Spleen (tissue), 11 donors: ENCODE data around the gene BCO1. TPM values are rescaled to one million over a fixed set of nuclear protein-coding genes. Genes with fewer than 3 reads are reported as not detected.

Experiments used
- DNase-seq: peaks from one replicate; pipeline ENCODE4 v3.0.0-alpha.2; 2020
- H3K27ac ChIP-seq, 8 donors: fragments of 200-600 bp; sonication (generic) in 7 of 8; 1 replicate in 4 of 8; 2 replicates in 4 of 8; pipeline versions ENCODE4 v1.5.0 to v1.8.0; 2016 to 2021; ENCODE audit warnings: inconsistent platforms in 4 of 8, mild to moderate bottlenecking in 4 of 8, moderate library complexity in 1 of 8
- H3K27me3 ChIP-seq, 7 donors: fragments of 200-600 bp; sonication (generic) in 6 of 7; replicated peaks in 1 of 7; 1 replicate in 4 of 7; 2 replicates in 3 of 7; pipeline versions ENCODE4 v1.5.0 to v1.8.0; 2016 to 2021; ENCODE audit warnings: inconsistent platforms in 3 of 7, mild to moderate bottlenecking in 1 of 7
- H3K36me3 ChIP-seq, 6 donors: fragments of 200-600 bp; sonication (generic) in 5 of 6; 1 replicate in 4 of 6; 2 replicates in 2 of 6; pipeline versions ENCODE4 v1.5.0 to v1.8.0; 2016 to 2021; ENCODE audit warnings: inconsistent platforms in 2 of 6
- H3K4me1 ChIP-seq, 6 donors: fragments of 200-600 bp; sonication (generic) in 5 of 6; 1 replicate in 3 of 6; 2 replicates in 3 of 6; pipeline versions ENCODE4 v1.5.0 to v1.8.0; 2016 to 2021; ENCODE audit warnings: inconsistent platforms in 3 of 6
- H3K4me3 ChIP-seq, 8 donors: fragments of 200-600 bp; sonication (generic) in 7 of 8; 1 replicate in 4 of 8; 2 replicates in 4 of 8; pipeline versions ENCODE4 v1.5.0 to v1.8.0; 2016 to 2021; ENCODE audit warnings: inconsistent platforms in 4 of 8, mild to moderate bottlenecking in 4 of 8, moderate library complexity in 2 of 8
- H3K9me3 ChIP-seq, 8 donors: fragments of 200-600 bp; sonication (generic) in 7 of 8; 1 replicate in 4 of 8; 2 replicates in 4 of 8; pipeline versions ENCODE4 v1.5.0 to v1.8.0; 2016 to 2021; ENCODE audit warnings: inconsistent platforms in 4 of 8
- POLR2A ChIP-seq, 3 donors: fragments of 450-650 bp; IDR thresholded peaks; one replicate each; pipeline ENCODE4 v1.5.1; 2017; ENCODE audit warnings: antibody characterized with exemption in 3 of 3, mild to moderate bottlenecking in 1 of 3
- POLR2AphosphoS5 ChIP-seq, 3 donors: sonication (generic); formaldehyde crosslinking; IDR thresholded peaks; one replicate each; pipeline ENCODE4 v1.5.1; 2017; ENCODE audit warnings: antibody characterized with exemption in 3 of 3
- WGBS, 5 donors: extraction: QIAGEN DNeasy Blood & Tissue Kit in 3 of 5; methylation state at CpG; one replicate each; pipeline versions ENCODE4 v1.1.5 to v1.1.7; 2013 to 2018; 5-methylcytosine and 5-hydroxymethylcytosine counted together
- intact Hi-C: fragments of 100-400 bp; cut with DNase I; formaldehyde crosslinking; loops from one replicate; pipeline ENCODE4 v1.15.0; 2023; ENCODE audit warnings: low total_unique reads
- polyA plus RNA-seq, 3 donors: library from polyadenylated mRNA; stranded (reverse); fragments of 200-250 nt; gene quantifications; one replicate each; pipeline ENCODE4 v1.2.1, GENCODE V29; 2013
- total RNA-seq, 7 donors: library from RNA; depleted of rRNA in 3 of 7; stranded (reverse); fragments of >200 nt in 3 of 7; fragmentation: NEBNext Ultra II Directional in 4 of 7; extraction: Animal tissue kit (Norgen Biotek cat#: 25700) in 4 of 7; gene quantifications; one replicate each; pipeline versions ENCODE4 v1.1.0 to v1.2.1, GENCODE V29; 2016 to 2021
- TF ChIP-seq, protein P1 (sequence below), 11 experiments: fragments of 200-600 bp in 7 of 11; fragments of 450-650 bp in 4 of 11; sonication (generic) in 4 of 11; IDR thresholded peaks in 8 of 11; conservative IDR thresholded peaks in 3 of 11; 1 replicate in 7 of 11; 2 replicates in 4 of 11; pipeline versions ENCODE4 v1.4.0 to v1.8.0; 2016 to 2021; ENCODE audit warnings: antibody characterized with exemption in 11 of 11, inconsistent platforms in 4 of 11, mild to moderate bottlenecking in 1 of 11
- donor health status: healthy with polysubstance abuse.
- donor health status: DM: no; HTN: no; CAD: no; lungs with moderate emphysema.
- donor health status: DM: no; HTN: no; CAD: no.
- donor health status: Bipolar disorder and iron deficiency.
- donor health status: healthy.
- donor health status: DM: no; HTN: no; CAD: no.
- donor health status: DM: yes; HTN: yes; CAD: no.

Gene BCO1
- total and polyA plus RNA-seq, 10 donors: not detected

DNA sequence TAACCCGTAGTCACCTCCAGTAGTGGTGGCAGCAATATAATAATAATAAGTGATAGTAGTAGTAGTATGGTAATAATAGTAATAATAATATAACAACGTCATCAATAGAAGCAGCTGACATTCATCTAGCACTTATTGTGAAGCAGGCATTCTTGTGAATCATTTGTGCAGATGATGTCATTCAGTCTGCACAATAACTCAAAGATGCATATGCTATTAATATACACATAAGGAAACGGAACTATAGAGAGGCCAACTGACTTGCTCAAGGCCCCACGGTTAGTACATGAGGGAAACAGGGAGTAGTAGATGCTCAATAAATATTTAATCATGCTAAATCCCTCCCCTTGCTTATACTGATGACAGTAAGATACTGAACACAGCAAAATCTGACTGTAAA lies 40.9 kb downstream of the BCO1 start:
- no peak overlapping the region for H3K4me3 ChIP-seq
- H3K4me1 ChIP-seq: no peaks in the 10 kb centered on the region
- intact Hi-C loops: no loop called here
- no peak for TF ChIP-seq POLR2AphosphoS5 (IDR thresholded peaks at IDR 0.05)
- TF ChIP-seq, protein P1, sequence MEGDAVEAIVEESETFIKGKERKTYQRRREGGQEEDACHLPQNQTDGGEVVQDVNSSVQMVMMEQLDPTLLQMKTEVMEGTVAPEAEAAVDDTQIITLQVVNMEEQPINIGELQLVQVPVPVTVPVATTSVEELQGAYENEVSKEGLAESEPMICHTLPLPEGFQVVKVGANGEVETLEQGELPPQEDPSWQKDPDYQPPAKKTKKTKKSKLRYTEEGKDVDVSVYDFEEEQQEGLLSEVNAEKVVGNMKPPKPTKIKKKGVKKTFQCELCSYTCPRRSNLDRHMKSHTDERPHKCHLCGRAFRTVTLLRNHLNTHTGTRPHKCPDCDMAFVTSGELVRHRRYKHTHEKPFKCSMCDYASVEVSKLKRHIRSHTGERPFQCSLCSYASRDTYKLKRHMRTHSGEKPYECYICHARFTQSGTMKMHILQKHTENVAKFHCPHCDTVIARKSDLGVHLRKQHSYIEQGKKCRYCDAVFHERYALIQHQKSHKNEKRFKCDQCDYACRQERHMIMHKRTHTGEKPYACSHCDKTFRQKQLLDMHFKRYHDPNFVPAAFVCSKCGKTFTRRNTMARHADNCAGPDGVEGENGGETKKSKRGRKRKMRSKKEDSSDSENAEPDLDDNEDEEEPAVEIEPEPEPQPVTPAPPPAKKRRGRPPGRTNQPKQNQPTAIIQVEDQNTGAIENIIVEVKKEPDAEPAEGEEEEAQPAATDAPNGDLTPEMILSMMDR (IDR thresholded peaks at IDR 0.05 in 8 of 11, conservative IDR thresholded peaks at IDR 0.05 in 3 of 11): no peak
- no peak for TF ChIP-seq POLR2A (IDR thresholded peaks at IDR 0.05)
- H3K9me3 ChIP-seq: no peaks in the 10 kb centered on the region
- no peak for DNase-seq
- H3K36me3 ChIP-seq: no peaks in the 10 kb centered on the region
- 57 to 73% (median 61%) methylated on average over 4 of the region's 4 CpGs for WGBS, 5 donors
- no peaks in the 10 kb centered on the region for H3K27me3 ChIP-seq
- no peak overlapping the region for H3K27ac ChIP-seq

- Histone ChIP-seq H3K27ac (no peak overlapping the region), H3K4me3 (no peak overlapping the region), H3K36me3 (no peaks in the 10 kb centered on the region), H3K4me1 (no peaks in the 10 kb centered on the region), H3K27me3 (no peaks in the 10 kb centered on the region), H3K9me3 (no peaks in the 10 kb centered on the region)
- no peak for DNase-seq
- intact Hi-C loops: no loop called here
- 24 to 40% (median 35%) methylated on average over 3 of the region's 3 CpGs for WGBS, 5 donors
- TF ChIP-seq, protein P1 (IDR thresholded peaks at IDR 0.05 in 8 of 11, conservative IDR thresholded peaks at IDR 0.05 in 3 of 11): no peak
- TF ChIP-seq POLR2AphosphoS5 (IDR thresholded peaks at IDR 0.05) (no peak), POLR2A (IDR thresholded peaks at IDR 0.05) (no peak)
Measured at GRCh38 chr16:81280393-81280792, 41.9 kb downstream of the BCO1 start.

GRCh38 chr16:81283044-81283443 lies 44.6 kb downstream of the BCO1 start:
- Histone ChIP-seq H3K4me3 (no peak overlapping the region), H3K27ac (no peak overlapping the region), H3K27me3 (no peaks in the 10 kb centered on the region), H3K4me1 (no peaks in the 10 kb centered on the region), H3K36me3 (no peaks in the 10 kb centered on the region), H3K9me3 (no peaks in the 10 kb centered on the region)
- DNase-seq: no peak
- 92 to 98% (median 96%) methylated on average over 3 of the region's 3 CpGs for whole genome bisulfite sequencing, 5 donors
- intact Hi-C loops: no loop called here
- TF ChIP-seq POLR2A (IDR thresholded peaks at IDR 0.05) (no peak), POLR2AphosphoS5 (IDR thresholded peaks at IDR 0.05) (no peak)
- TF ChIP-seq, protein P1 (IDR thresholded peaks at IDR 0.05 in 8 of 11, conservative IDR thresholded peaks at IDR 0.05 in 3 of 11): no peak

DNA sequence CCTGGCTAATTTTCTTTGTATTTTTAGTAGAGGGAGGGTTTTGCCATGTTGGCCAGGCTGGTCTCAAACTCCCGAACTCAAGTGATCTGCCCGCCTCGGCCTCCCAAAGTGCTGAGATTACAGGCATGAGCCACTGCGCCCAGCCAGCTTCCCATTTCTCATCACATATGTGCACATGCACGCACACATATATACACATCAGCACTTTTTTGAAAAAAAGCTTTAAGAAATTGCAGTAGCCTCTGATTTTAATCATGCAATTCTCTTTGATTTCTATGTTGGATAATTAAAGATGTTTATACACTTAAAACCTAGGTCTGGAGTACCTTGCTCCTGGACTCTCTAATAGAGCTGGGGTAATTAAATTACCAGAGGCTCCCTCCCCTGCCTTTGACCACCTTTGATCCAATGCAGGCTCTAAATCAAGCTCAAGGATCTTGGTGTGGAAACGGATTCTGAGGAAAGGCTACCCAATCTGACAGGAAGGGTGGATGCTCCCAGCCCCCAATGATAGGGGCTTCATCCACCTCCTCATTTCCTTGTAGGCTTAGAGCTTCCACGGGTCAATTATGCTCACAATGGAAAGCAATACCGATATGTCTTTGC lies 46.6 kb downstream of the BCO1 start:
- Histone ChIP-seq H3K27me3 (no peaks in the 10 kb centered on the region), H3K27ac (no peak overlapping the region), H3K36me3 (no peaks in the 10 kb centered on the region), H3K4me3 (no peak overlapping the region), H3K9me3 (no peaks in the 10 kb centered on the region), H3K4me1 (no peaks in the 10 kb centered on the region)
- no peak for DNase-seq
- intact Hi-C loops: no loop called here
- WGBS, 5 donors: 78 to 83% (median 79%) methylated on average over 8 of the region's 8 CpGs
- TF ChIP-seq, protein P1 (IDR thresholded peaks at IDR 0.05 in 8 of 11, conservative IDR thresholded peaks at IDR 0.05 in 3 of 11): no peak
- no peak for TF ChIP-seq POLR2A (IDR thresholded peaks at IDR 0.05)
- TF ChIP-seq POLR2AphosphoS5 (IDR thresholded peaks at IDR 0.05): no peak
